OCI-LY7 (cell line): ENCODE measurements around the gene PADI6. TPM values are rescaled to one million over a fixed set of nuclear protein-coding genes. Genes with fewer than 3 reads are reported as not detected.

ENCODE experiments used
- BruUV-seq: library from RNA; stranded (reverse); fragments of 400-500 nt; replicated peaks from 2 replicates; lab custom pipeline; 2021; lab: Mats Ljungman, UMichigan
- CTCF ChIA-PET: fragments of 300-600 bp; sonication (Branson Sonifier 250); formaldehyde crosslinking; loops from one replicate; lab custom pipeline; 2022; ENCODE audit warnings: antibody characterized with exemption; ENCODE audit not compliant: unreplicated experiment; lab: Charles Lee
- POLR2A ChIA-PET: fragments of 300-600 bp; sonication (Branson Sonifier 250); formaldehyde crosslinking; loops from one replicate; lab custom pipeline; 2022; ENCODE audit warnings: antibody characterized with exemption; lab: Charles Lee
- DNase-seq: peaks from one replicate; pipeline ENCODE4 v3.0.0-alpha.2; 2015; ENCODE audit warnings: low spot score
- H2AFZ ChIP-seq: fragments of 200-600 bp; sonication (generic), shearing (Covaris generic); 2 replicates; pipeline ENCODE4 v1.6.1; 2014; ENCODE audit warnings: mild to moderate bottlenecking, antibody characterized with exemption, low read length, moderate library complexity
- H3K27ac ChIP-seq: fragments of 200-600 bp; sonication (generic); 2 replicates; pipeline ENCODE4 v1.5.1; 2014; ENCODE audit warnings: mixed run types, low read depth, mild to moderate bottlenecking, moderate library complexity, low read length, inconsistent platforms; ENCODE audit not compliant: poor library complexity, severe bottlenecking
- H3K36me3 ChIP-seq: fragments of 200-600 bp; sonication (generic); 2 replicates; pipeline ENCODE4 v1.6.1; 2014; ENCODE audit warnings: mild to moderate bottlenecking, antibody characterized with exemption, low read length, moderate library complexity, mixed read lengths; ENCODE audit not compliant: insufficient read depth
- H3K4me1 ChIP-seq: fragments of 200-600 bp; sonication (generic); 2 replicates; pipeline ENCODE4 v1.5.1; 2014; ENCODE audit warnings: mild to moderate bottlenecking, low read length; ENCODE audit not compliant: insufficient read depth, poor library complexity, severe bottlenecking
- H3K4me2 ChIP-seq: fragments of 200-600 bp; sonication (generic); 2 replicates; pipeline ENCODE4 v1.6.1; 2014; ENCODE audit warnings: mild to moderate bottlenecking, low read length
- H3K4me3 ChIP-seq: fragments of 200-600 bp; sonication (generic); 2 replicates; pipeline ENCODE4 v1.5.1; 2014; ENCODE audit warnings: mild to moderate bottlenecking, low read depth, low read length; ENCODE audit not compliant: poor library complexity, severe bottlenecking
- H3K79me2 ChIP-seq: fragments of 200-600 bp; sonication (generic); 2 replicates; pipeline ENCODE4 v1.6.1; 2016; ENCODE audit warnings: low read depth, mild to moderate bottlenecking, low read length, moderate library complexity, mixed read lengths; ENCODE audit not compliant: insufficient read depth
- H3K9me2 ChIP-seq: fragments of 200-600 bp; sonication (generic); 2 replicates; pipeline ENCODE4 v1.6.1; 2016; ENCODE audit warnings: mild to moderate bottlenecking, low read length, mixed read lengths; ENCODE audit not compliant: insufficient read depth
- H3K9me3 ChIP-seq: fragments of 200-600 bp; sonication (generic); 2 replicates; pipeline ENCODE4 v1.6.1; 2014; ENCODE audit warnings: mild to moderate bottlenecking, mixed run types, low read length, mixed read lengths
- H4K20me1 ChIP-seq: fragments of 200-600 bp; sonication (generic); 2 replicates; pipeline ENCODE4 v1.6.1; 2014; ENCODE audit warnings: mild to moderate bottlenecking, antibody characterized with exemption, low read length, moderate library complexity, mixed read lengths; ENCODE audit not compliant: insufficient read depth
- CTCF ChIP-seq: fragments of 200-600 bp; sonication (generic); conservative IDR thresholded peaks from 2 replicates; pipeline ENCODE4 v1.5.1; 2014; ENCODE audit warnings: mild to moderate bottlenecking, antibody characterized with exemption, low read length, moderate library complexity, mixed read lengths
- EZH2phosphoT487 ChIP-seq: fragments of 200-600 bp; sonication (generic); IDR thresholded peaks from 2 replicates; pipeline ENCODE4 v1.6.1; 2018; ENCODE audit warnings: low read depth, borderline replicate concordance, mild to moderate bottlenecking, mixed run types, antibody characterized with exemption, low read length, moderate library complexity, mixed read lengths
- intact Hi-C: fragments of 100-400 bp; cut with micrococcal nuclease; formaldehyde crosslinking; loops from one replicate; pipeline ENCODE4 v1.10.0; 2022; ENCODE audit not compliant: unreplicated experiment
- total RNA-seq, 2 experiments: library from RNA; depleted of rRNA in 1 of 2; stranded (reverse); fragments of >200 nt in 1 of 2; shearing (Covaris generic) in 1 of 2; gene quantifications; 2 replicates each; pipeline ENCODE4 v1.2.3, GENCODE V29; 2014 to 2022

PADI6 gene
- total RNA-seq, 2 experiments from 2014 or later: not detected

- Histone ChIP-seq H3K4me3 (no peak overlapping the region), H3K9me2 (no peaks in the 10 kb centered on the region), H4K20me1 (no peaks in the 10 kb centered on the region), H3K4me2 (no peak overlapping the region), H2AFZ (no peak overlapping the region), H3K27ac (no peak overlapping the region), H3K4me1 (no peaks in the 10 kb centered on the region), H3K79me2 (no peaks in the 10 kb centered on the region), H3K36me3 (no peaks in the 10 kb centered on the region), H3K9me3 (no peaks in the 10 kb centered on the region)
- no peak for DNase-seq
- ChIA-PET POLR2A (no interaction called here), CTCF (no interaction called here)
- TF ChIP-seq CTCF (no peak), EZH2phosphoT487 (no peak)
- BruUV-seq: no TSS peak
- intact Hi-C loops: no loop called here
These were observed 19.5 kb upstream of the PADI6 start for GRCh38 chr1:17352419-17352909.

DNA sequence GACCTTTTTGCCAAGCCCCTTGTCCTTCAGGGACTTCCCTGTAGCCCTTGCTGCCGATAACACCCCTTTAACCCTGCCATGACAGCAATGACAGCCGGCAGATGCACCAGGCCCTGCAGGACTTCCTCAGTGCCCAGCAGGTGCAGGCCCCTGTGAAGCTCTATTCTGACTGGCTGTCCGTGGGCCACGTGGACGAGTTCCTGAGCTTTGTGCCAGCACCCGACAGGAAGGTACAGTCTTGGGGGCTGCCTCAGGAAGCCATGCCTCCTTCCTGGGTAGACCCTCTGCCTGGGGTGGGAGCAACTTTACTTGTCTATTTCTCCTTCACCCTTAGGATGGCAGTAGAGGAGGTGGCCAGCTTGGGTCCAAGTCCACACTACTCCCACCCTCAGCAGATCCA lies 16.1 kb upstream of the PADI6 start:
- Histone ChIP-seq H3K9me2 (no peaks in the 10 kb centered on the region), H2AFZ (no peak overlapping the region), H3K36me3 (no peaks in the 10 kb centered on the region), H3K27ac (no peak overlapping the region), H3K9me3 (no peaks in the 10 kb centered on the region), H3K79me2 (no peaks in the 10 kb centered on the region), H4K20me1 (no peaks in the 10 kb centered on the region), H3K4me3 (no peak overlapping the region), H3K4me2 (no peak overlapping the region), H3K4me1 (no peaks in the 10 kb centered on the region)
- peak; percentile 3 for DNase-seq
- ChIA-PET CTCF (no interaction called here), POLR2A (no interaction called here)
- intact Hi-C loops: no loop called here
- TF ChIP-seq CTCF (no peak), EZH2phosphoT487 (no peak)
- BruUV-seq: no TSS peak

GRCh38 chr1:17356387-17357026 lies 15.5 kb upstream of the PADI6 start:
- POLR2A ChIA-PET: interaction anchor here (0.5 kb wide), 1 partner anchor 9 kb away, joined by 3 read pairs; no protein-coding TSS in a partner anchor
- H3K79me2 ChIP-seq: no peaks in the 10 kb centered on the region

More at GRCh38 chr1:17356387-17357026, 15.5 kb upstream of the PADI6 start:
- no peaks in the 10 kb centered on the region for H3K4me1 ChIP-seq
- no TSS peak for BruUV-seq
- H3K9me2 ChIP-seq: no peaks in the 10 kb centered on the region
- no peaks in the 10 kb centered on the region for H3K36me3 ChIP-seq
- intact Hi-C loops: no loop called here
- TF ChIP-seq CTCF: no peak
- no peak for TF ChIP-seq EZH2phosphoT487
- no peak overlapping the region for H3K4me3 ChIP-seq
- DNase-seq: no peak
- H3K9me3 ChIP-seq: no peaks in the 10 kb centered on the region
- no peak overlapping the region for H3K4me2 ChIP-seq
- H3K27ac ChIP-seq: no peak overlapping the region
- CTCF ChIA-PET: no interaction called here
- H2AFZ ChIP-seq: no peak overlapping the region
- H4K20me1 ChIP-seq: no peaks in the 10 kb centered on the region
